HG03175 (cell line): ENCODE data around the gene CRELD2.

Experiments
- ATAC-seq: cut with Tn5 transposase; IDR thresholded peaks from one replicate; pipeline ENCODE4 v1.9.1; 2021; ENCODE audit warnings: mild to moderate bottlenecking, moderate library complexity; ENCODE audit not compliant: unreplicated experiment

CRELD2 gene

GRCh38 chr22:49955581-49956417 lies 37.4 kb downstream of the CRELD2 start:
- ATAC-seq: no peak

GRCh38 chr22:49956418-49956770 lies 38.0 kb downstream of the CRELD2 start:
- ATAC-seq: no peak

- no peak for ATAC-seq
These were observed 38.7 kb downstream of the CRELD2 start for GRCh38 chr22:49956914-49957825.

GRCh38 chr22:49957826-49958365 lies 39.5 kb downstream of the CRELD2 start:
- no peak for ATAC-seq

GRCh38 chr22:49958366-49958921 lies 40.0 kb downstream of the CRELD2 start:
- no peak for ATAC-seq

- ATAC-seq: no peak
These were observed 40.7 kb downstream of the CRELD2 start for GRCh38 chr22:49958931-49959781.

- peak; percentile 13 for ATAC-seq
These were observed 41.3 kb downstream of the CRELD2 start for GRCh38 chr22:49959782-49960158.

- ATAC-seq: peak; percentile 70
These were observed 41.9 kb downstream of the CRELD2 start, which contains the start of gene PIM3 for GRCh38 chr22:49960159-49961004. TSS of gene PIM3 (plus strand) at chr22:49960772. CDS start at chr22:49960948, 176 bp downstream.

GRCh38 chr22:49961005-49961600 lies 42.7 kb downstream of the CRELD2 start:
- ATAC-seq: no peak

- ATAC-seq: no peak
These were observed 43.2 kb downstream of the CRELD2 start for GRCh38 chr22:49961601-49962011.

- ATAC-seq: no peak
These were observed 43.7 kb downstream of the CRELD2 start for GRCh38 chr22:49962012-49962750.

- no peak for ATAC-seq
These were observed 44.6 kb downstream of the CRELD2 start for GRCh38 chr22:49962751-49963646.

GRCh38 chr22:49963647-49964026 lies 45.2 kb downstream of the CRELD2 start:
- no peak for ATAC-seq

GRCh38 chr22:49964136-49965090 lies 46.0 kb downstream of the CRELD2 start:
- no peak for ATAC-seq

GRCh38 chr22:49965091-49966040 lies 46.9 kb downstream of the CRELD2 start:
- no peak for ATAC-seq
